A549 (cell line): ENCODE data around the gene PTPRA. TPM values are rescaled to one million over a fixed set of nuclear protein-coding genes. Genes with fewer than 3 reads are reported as not detected.
A peak's percentile ranks its signal among the peaks of the same experiment; 100 is the strongest.

Experiments
- ATAC-seq, 2 experiments: fragments of 200-7000 bp in 1 of 2; fragments of >200 bp in 1 of 2; cut with Nextera tagmentation in 1 of 2; cut with Tn5 transposase in 1 of 2; 3 replicates each; pipeline versions ENCODE4 v1.8.0 to v1.9.1; 2018 to 2020; ENCODE audit warnings: mild to moderate bottlenecking in 1 of 2, moderate library complexity in 1 of 2
- CTCF ChIA-PET: fragments of 300-600 bp; sonication (Branson Sonifier 250); formaldehyde crosslinking; extraction: SDS; loops from one replicate; lab custom pipeline; 2021; ENCODE audit warnings: antibody characterized with exemption, inconsistent platforms; lab: Yijun Ruan, JAX
- POLR2A ChIA-PET: fragments of 350-600 bp; formaldehyde crosslinking; extraction: SDS; loops from one replicate; lab custom pipeline; 2021; ENCODE audit warnings: antibody characterized with exemption, inconsistent platforms; lab: Yijun Ruan, JAX
- DNase-seq, 2 experiments: peaks; one replicate each; pipeline versions ENCODE4 v3.0.0 to v3.0.0-alpha.2; 2011 to 2016; ENCODE audit warnings: low read depth in 1 of 2, low spot score in 1 of 2
- FAIRE-seq: peaks from 2 replicates; lab custom pipeline; 2011; peaks lifted over from hg19 to GRCh38; lab: Jason Lieb, UNC
- H3K27ac ChIP-seq, 2 experiments: fragments of >200 bp; sonication (Bioruptor Twin); formaldehyde crosslinking; 3 replicates each; pipeline ENCODE4 v1.5.1; 2016 to 2017
- H3K4me1 ChIP-seq: fragments of >200 bp; sonication (Bioruptor Twin); formaldehyde crosslinking; 3 replicates; pipeline ENCODE4 v1.6.1; 2016
- H3K4me2 ChIP-seq: fragments of >200 bp; sonication (Bioruptor Twin); formaldehyde crosslinking; 3 replicates; pipeline ENCODE4 v1.6.1; 2016
- H3K4me3 ChIP-seq: fragments of >200 bp; sonication (Bioruptor Twin); formaldehyde crosslinking; 3 replicates; pipeline ENCODE4 v1.5.1; 2016
- H3K9me3 ChIP-seq: fragments of >200 bp; sonication (Bioruptor Twin); formaldehyde crosslinking; 3 replicates; pipeline ENCODE4 v1.6.1; 2016
- CBX2 ChIP-seq: fragments of 200-600 bp; sonication (generic); IDR thresholded peaks from 2 replicates; pipeline ENCODE4 v1.6.1; 2016; ENCODE audit warnings: low read depth, mild to moderate bottlenecking, borderline replicate concordance
- CBX8 ChIP-seq: fragments of 200-600 bp; sonication (generic); IDR thresholded peaks from 2 replicates; pipeline ENCODE4 v1.6.1; 2016
- CHD4 ChIP-seq: fragments of 200-600 bp; sonication (generic); IDR thresholded peaks from 2 replicates; pipeline ENCODE4 v1.6.1; 2016; ENCODE audit warnings: antibody characterized with exemption, mild to moderate bottlenecking, borderline replicate concordance
- EHMT2 ChIP-seq: fragments of 200-600 bp; sonication (generic); IDR thresholded peaks from 2 replicates; pipeline ENCODE4 v1.6.1; 2016; ENCODE audit warnings: antibody characterized with exemption, low read depth, mild to moderate bottlenecking, moderate library complexity
- ESRRA ChIP-seq: fragments of 150-350 bp; IDR thresholded peaks from 2 replicates; pipeline ENCODE4 v1.6.1; 2014; ENCODE audit warnings: mild to moderate bottlenecking, low read length, borderline replicate concordance
- FOSB ChIP-seq: fragments of 250-450 bp; sonication (Bioruptor Pico); IDR thresholded peaks from 2 replicates; pipeline ENCODE4 v1.5.0; 2020; ENCODE audit warnings: mild to moderate bottlenecking, moderate library complexity
- FOSL2 ChIP-seq, 2 experiments: fragments of 450-650 bp in 1 of 2; fragments of >200 bp in 1 of 2; sonication (Bioruptor Twin) in 1 of 2; formaldehyde crosslinking; IDR thresholded peaks; 2 replicates each; pipeline versions ENCODE4 v1.5.0 to v1.6.1; 2016 to 2020; ENCODE audit warnings: mild to moderate bottlenecking in 1 of 2, moderate library complexity in 1 of 2
- FOXS1 ChIP-seq: fragments of 250-450 bp; sonication (Bioruptor Pico); IDR thresholded peaks from 2 replicates; pipeline ENCODE4 v1.5.0; 2020; ENCODE audit warnings: mild to moderate bottlenecking, moderate library complexity
- GATA3 ChIP-seq: IDR thresholded peaks from 2 replicates; pipeline ENCODE4 v1.6.1; 2012; ENCODE audit warnings: borderline replicate concordance
- HDAC2 ChIP-seq: fragments of 200-600 bp; sonication (generic); IDR thresholded peaks from 2 replicates; pipeline ENCODE4 v1.6.1; 2016
- HMGXB4 ChIP-seq: fragments of 250-450 bp; sonication (Bioruptor Pico); IDR thresholded peaks from 2 replicates; pipeline ENCODE4 v1.5.0; 2021; ENCODE audit warnings: mild to moderate bottlenecking, moderate library complexity, borderline replicate concordance
- HOXB13 ChIP-seq: fragments of 250-450 bp; sonication (Bioruptor Pico); IDR thresholded peaks from 2 replicates; pipeline ENCODE4 v1.5.0; 2020; ENCODE audit warnings: low read depth, mild to moderate bottlenecking, moderate library complexity
- JUN ChIP-seq, 2 experiments: fragments of >200 bp; sonication (Bioruptor Twin); formaldehyde crosslinking; IDR thresholded peaks; 2 replicates in 1 of 2; 3 replicates in 1 of 2; pipeline ENCODE4 v1.6.1; 2016 to 2017
- KDM5A ChIP-seq: fragments of 200-600 bp; sonication (generic); IDR thresholded peaks from 2 replicates; pipeline ENCODE4 v1.6.1; 2016; ENCODE audit warnings: antibody characterized with exemption, mild to moderate bottlenecking
- NPAS2 ChIP-seq: fragments of 250-450 bp; sonication (Bioruptor Pico); IDR thresholded peaks from 2 replicates; pipeline ENCODE4 v1.8.0; 2022; ENCODE audit warnings: mild to moderate bottlenecking, moderate library complexity, borderline replicate concordance
- NR3C1 ChIP-seq: fragments of >200 bp; sonication (Bioruptor Twin); formaldehyde crosslinking; IDR thresholded peaks from 3 replicates; pipeline ENCODE4 v1.6.1; 2017
- PBX3 ChIP-seq: IDR thresholded peaks from 2 replicates; pipeline ENCODE4 v1.6.1; 2012
- PHF8 ChIP-seq: fragments of 200-600 bp; sonication (generic); IDR thresholded peaks from 2 replicates; pipeline ENCODE4 v1.6.1; 2016; ENCODE audit warnings: low read depth, mild to moderate bottlenecking, antibody characterized with exemption, moderate library complexity, borderline replicate concordance
- POLR2AphosphoS2 ChIP-seq: conservative IDR thresholded peaks from 2 replicates; pipeline ENCODE4 v1.6.1; 2012; ENCODE audit warnings: low read length, improper control_type of control experiment, inconsistent platforms
- RCOR1 ChIP-seq: fragments of 150-350 bp; IDR thresholded peaks from 2 replicates; pipeline ENCODE4 v1.6.1; 2014; ENCODE audit warnings: antibody characterized with exemption, low read length, low read depth
- REST ChIP-seq: fragments of 200-600 bp; sonication (generic); IDR thresholded peaks from 2 replicates; pipeline ENCODE4 v1.6.1; 2016; ENCODE audit warnings: antibody characterized with exemption, mild to moderate bottlenecking, moderate library complexity
- SMC3 ChIP-seq: fragments of >200 bp; sonication (Bioruptor Twin); formaldehyde crosslinking; IDR thresholded peaks from 3 replicates; pipeline ENCODE4 v1.6.1; 2018; ENCODE audit warnings: inconsistent platforms
- SREBF2 ChIP-seq: fragments of 450-650 bp; IDR thresholded peaks from 2 replicates; pipeline ENCODE4 v1.6.1; 2014; ENCODE audit warnings: mild to moderate bottlenecking, moderate library complexity
- TP53 ChIP-seq: fragments of 250-450 bp; sonication (Bioruptor Pico); IDR thresholded peaks from 2 replicates; pipeline ENCODE4 v1.5.0; 2021; ENCODE audit warnings: mild to moderate bottlenecking, moderate library complexity
- ZC3H11A ChIP-seq: fragments of 450-650 bp; IDR thresholded peaks from 2 replicates; pipeline ENCODE4 v1.6.1; 2014; ENCODE audit warnings: antibody characterized with exemption, mild to moderate bottlenecking
- ZFP36 ChIP-seq: fragments of 450-650 bp; IDR thresholded peaks from 2 replicates; pipeline ENCODE4 v1.6.1; 2014; ENCODE audit warnings: borderline replicate concordance; ENCODE audit not compliant: partially characterized antibody
- WGBS: methylation state at CpG from one replicate; pipeline ENCODE4 v1.1.6; 2017; ENCODE audit errors: missing lambda C conversion rate; 5-methylcytosine and 5-hydroxymethylcytosine counted together
- polyA plus RNA-seq, 4 experiments: library from polyadenylated mRNA; depleted of rRNA in 3 of 4; stranded (reverse); fragments of >200 nt; fragmentation: RNase III in 1 of 4; extraction: RNeasy Plus Mini Kit Qiagen cat#74134 plus additional on column Dnase treatment in 1 of 4; gene quantifications; 2 replicates in 3 of 4; 3 replicates in 1 of 4; pipeline ENCODE4 v1.2.3, GENCODE V29; 2011 to 2017

The PTPRA gene
- polyA plus RNA-seq, 2 of the 4 experiments (the other 2 are of a cell fraction) = 29.2 to 83.2 TPM

- no peaks in the 10 kb centered on the region for H3K9me3 ChIP-seq
- H3K4me3 ChIP-seq = no peak overlapping the region
- WGBS = 94% methylated on average over 19 of the region's 19 CpGs
- ChIA-PET POLR2A (interaction anchor here (0.5 kb wide), 1 partner anchor 71 kb away, joined by 3 read pairs; no protein-coding TSS in a partner anchor), CTCF (interaction anchor here (1.0 to 4.9 kb wide), 8 partner anchors 13 to 215 kb away, joined by 3 to 33 read pairs (median 5); partner anchors contain the start of gene TMEM239)
- H3K4me2 ChIP-seq = no peak overlapping the region
- peaks cover 17% of the 10 kb centered on the region for H3K4me1 ChIP-seq
- DNase-seq = no peak
- no peak for FAIRE-seq
- ATAC-seq = no peak
- H3K27ac ChIP-seq = no peak overlapping the region
- no peak for TF ChIP-seq PBX3
- no peak for TF ChIP-seq CBX2
- TF ChIP-seq ZFP36 = no peak
- TF ChIP-seq HOXB13 (CRISPR knock-in tag) = no peak
- TF ChIP-seq FOSL2 (IDR thresholded peaks at IDR 0.05) = no peak
- no peak for TF ChIP-seq FOSL2 (CRISPR knock-in tag; IDR thresholded peaks at IDR 0.05)
- TF ChIP-seq CBX8 = no peak
- no peak for TF ChIP-seq HDAC2
- no peak for TF ChIP-seq NPAS2 (CRISPR knock-in tag)
- no peak for TF ChIP-seq HMGXB4 (CRISPR knock-in tag)
- TF ChIP-seq KDM5A = no peak
- no peak for TF ChIP-seq EHMT2
- no peak for TF ChIP-seq SMC3
- no peak for TF ChIP-seq NR3C1
- TF ChIP-seq, all 56 proteins: peak for 0
Measured at GRCh38 chr20:2838170-2838797, 35.0 kb upstream of the PTPRA start.

- H3K4me2 ChIP-seq = peak overlapping the region; percentile 88
- ChIA-PET POLR2A (interaction anchor here (0.8 to 1.3 kb wide), 2 partner anchors 45 to 187 kb away, joined by 3 to 4 read pairs; partner anchors contain the start of gene NOP56), CTCF (interaction anchor here (1.3 to 4.9 kb wide), 5 partner anchors 12 to 86 kb away, joined by 4 to 33 read pairs (median 10); partner anchors contain the start of gene TMEM239)
- H3K4me3 ChIP-seq = peak overlapping the region; percentile 92; the same call in 2 of the 3 replicates
- DNase-seq (no peak), ATAC-seq (no peak), FAIRE-seq (no peak)
- H3K27ac ChIP-seq = peak overlapping the region in 1 of 2 experiments; percentile 95; a peak in 1 of 6 replicates
- 97% methylated on average over 15 of the region's 15 CpGs for WGBS
- H3K4me1 ChIP-seq = peaks cover 17% of the 10 kb centered on the region
- H3K9me3 ChIP-seq = no peaks in the 10 kb centered on the region
- no peak for TF ChIP-seq CHD4
- no peak for TF ChIP-seq GATA3
- TF ChIP-seq FOXS1 (CRISPR knock-in tag) = no peak
- no peak for TF ChIP-seq PHF8
- TF ChIP-seq ZC3H11A = no peak
- no peak for TF ChIP-seq REST
- TF ChIP-seq TP53 = no peak
- no peak for TF ChIP-seq RCOR1
- no peak for TF ChIP-seq ZFP36
- no peak for TF ChIP-seq JUN (IDR thresholded peaks at IDR 0.05)
- TF ChIP-seq PBX3 = no peak
- no peak for TF ChIP-seq ESRRA
- no peak for TF ChIP-seq SREBF2
- TF ChIP-seq FOSB (CRISPR knock-in tag) = no peak
- TF ChIP-seq POLR2AphosphoS2 = no peak
- TF ChIP-seq NPAS2 (CRISPR knock-in tag) = no peak
- TF ChIP-seq EHMT2 = no peak
Measured at GRCh38 chr20:2838847-2839671, 34.2 kb upstream of the PTPRA start.
